ENCODE data around the gene PTK7.

The PTK7 gene

GRCh38 chr6:43199912-43200311 is 123.8 kb downstream of the PTK7 start:
- TF ChIP-seq, protein P1, sequence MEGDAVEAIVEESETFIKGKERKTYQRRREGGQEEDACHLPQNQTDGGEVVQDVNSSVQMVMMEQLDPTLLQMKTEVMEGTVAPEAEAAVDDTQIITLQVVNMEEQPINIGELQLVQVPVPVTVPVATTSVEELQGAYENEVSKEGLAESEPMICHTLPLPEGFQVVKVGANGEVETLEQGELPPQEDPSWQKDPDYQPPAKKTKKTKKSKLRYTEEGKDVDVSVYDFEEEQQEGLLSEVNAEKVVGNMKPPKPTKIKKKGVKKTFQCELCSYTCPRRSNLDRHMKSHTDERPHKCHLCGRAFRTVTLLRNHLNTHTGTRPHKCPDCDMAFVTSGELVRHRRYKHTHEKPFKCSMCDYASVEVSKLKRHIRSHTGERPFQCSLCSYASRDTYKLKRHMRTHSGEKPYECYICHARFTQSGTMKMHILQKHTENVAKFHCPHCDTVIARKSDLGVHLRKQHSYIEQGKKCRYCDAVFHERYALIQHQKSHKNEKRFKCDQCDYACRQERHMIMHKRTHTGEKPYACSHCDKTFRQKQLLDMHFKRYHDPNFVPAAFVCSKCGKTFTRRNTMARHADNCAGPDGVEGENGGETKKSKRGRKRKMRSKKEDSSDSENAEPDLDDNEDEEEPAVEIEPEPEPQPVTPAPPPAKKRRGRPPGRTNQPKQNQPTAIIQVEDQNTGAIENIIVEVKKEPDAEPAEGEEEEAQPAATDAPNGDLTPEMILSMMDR (IDR thresholded peaks at IDR 0.05; ENCODE audit: low read depth, low read length, missing control alignments): no peak
- no peak for DNase-seq (ENCODE audit: low read depth)
- no peak overlapping the region for H3K4me3 ChIP-seq (ENCODE audit: low read depth, low read length)

DNA sequence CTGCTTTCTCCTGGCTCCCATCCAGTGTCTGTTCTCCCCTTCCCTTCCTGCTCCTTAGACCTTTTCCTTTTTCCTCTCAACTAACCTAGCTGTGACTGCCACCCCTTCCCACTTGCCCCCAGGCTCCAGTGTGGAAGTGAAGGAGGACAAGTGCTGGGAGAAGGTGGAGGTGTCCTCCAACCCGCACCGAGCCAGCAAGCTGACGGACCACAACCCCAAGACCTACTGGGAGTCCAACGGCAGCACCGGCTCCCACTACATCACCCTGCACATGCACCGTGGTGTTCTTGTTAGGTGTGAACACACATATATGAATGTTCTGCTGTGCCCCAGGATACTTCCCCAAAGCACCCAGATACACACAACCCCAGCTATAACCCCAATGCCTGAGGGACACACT is 124.4 kb downstream of the PTK7 start:
- H3K4me3 ChIP-seq (ENCODE audit: low read depth, low read length): no peak overlapping the region
- DNase-seq (ENCODE audit: low read depth): no peak
- TF ChIP-seq, protein P1 (IDR thresholded peaks at IDR 0.05; ENCODE audit: low read depth, low read length, missing control alignments): no peak

DNA sequence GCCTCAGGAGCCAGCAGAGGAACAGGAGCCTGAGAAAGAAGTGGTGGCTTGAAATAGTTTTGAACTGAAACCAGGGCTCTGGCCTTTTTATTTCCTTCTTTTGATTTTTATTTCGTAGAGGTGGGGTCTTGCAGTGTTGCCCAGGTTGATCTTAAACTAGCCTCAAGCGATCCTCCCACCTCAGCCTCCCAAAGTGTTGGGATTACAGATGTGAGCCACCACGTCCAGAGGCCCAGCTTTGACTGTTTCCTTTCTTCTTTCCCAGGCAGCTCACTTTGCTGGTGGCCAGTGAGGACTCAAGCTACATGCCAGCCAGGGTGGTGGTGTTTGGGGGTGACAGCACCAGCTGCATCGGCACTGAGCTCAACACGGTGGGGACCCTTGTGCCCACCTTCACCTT is 126.3 kb downstream of the PTK7 start:
- TF ChIP-seq, protein P1 (IDR thresholded peaks at IDR 0.05; ENCODE audit: low read depth, low read length, missing control alignments): no peak
- H3K4me3 ChIP-seq (ENCODE audit: low read depth, low read length): no peak overlapping the region
- no peak for DNase-seq (ENCODE audit: low read depth)

- TF ChIP-seq, protein P1 (IDR thresholded peaks at IDR 0.05; ENCODE audit: low read depth, low read length, missing control alignments): no peak
- no peak for DNase-seq (ENCODE audit: low read depth)
- no peak overlapping the region for H3K4me3 ChIP-seq (ENCODE audit: low read depth, low read length)
Measured at GRCh38 chr6:43203029-43203717, 127.1 kb downstream of the PTK7 start.

GRCh38 chr6:43203718-43204095 is 127.6 kb downstream of the PTK7 start:
- H3K4me3 ChIP-seq (ENCODE audit: low read depth, low read length): no peak overlapping the region
- TF ChIP-seq, protein P1 (IDR thresholded peaks at IDR 0.05; ENCODE audit: low read depth, low read length, missing control alignments): no peak
- no peak for DNase-seq (ENCODE audit: low read depth)

GRCh38 chr6:43204271-43205105 is 128.4 kb downstream of the PTK7 start:
- H3K4me3 ChIP-seq (ENCODE audit: low read depth, low read length): no peak overlapping the region
- DNase-seq (ENCODE audit: low read depth): no peak
- TF ChIP-seq, protein P1 (IDR thresholded peaks at IDR 0.05; ENCODE audit: low read depth, low read length, missing control alignments): no peak

All from GM12864 (cell line).